Activated T-helper 1 cell treated with Interleukin-2 at 50 U/mL for 16 hours (primary cell): ENCODE results near the gene LHFPL3.
"Not testable (repeated sequence)": the region's sequence is repeated elsewhere in the genome, so short reads cannot be mapped to it uniquely, and the experiment has no call there.

ENCODE experiments used
- DNase-seq: peaks from one replicate; pipeline ENCODE4 v3.0.0-alpha.2; 2020; ENCODE audit warnings: low read depth

The LHFPL3 gene

GRCh38 chr7:104482362-104483037 is 154.1 kb downstream of the LHFPL3 start:
- DNase-seq = no peak

- DNase-seq = no peak
These were observed 158.5 kb downstream of the LHFPL3 start for GRCh38 chr7:104486931-104487330.

GRCh38 chr7:104487642-104488041 is 159.2 kb downstream of the LHFPL3 start:
- DNase-seq = no peak

GRCh38 chr7:104497379-104497967 is 169.1 kb downstream of the LHFPL3 start:
- DNase-seq = no peak

- no peak for DNase-seq
These were observed 171.6 kb downstream of the LHFPL3 start for GRCh38 chr7:104499975-104500374.

GRCh38 chr7:104509874-104510273 is 181.5 kb downstream of the LHFPL3 start:
- no peak for DNase-seq

- DNase-seq = no peak
These were observed 196.4 kb downstream of the LHFPL3 start for GRCh38 chr7:104524853-104525252.

- DNase-seq = no peak
These were observed 199.7 kb downstream of the LHFPL3 start for GRCh38 chr7:104528142-104528541.

- no peak for DNase-seq
These were observed 201.2 kb downstream of the LHFPL3 start for GRCh38 chr7:104529567-104529966.

- no peak for DNase-seq
These were observed 201.8 kb downstream of the LHFPL3 start for GRCh38 chr7:104530251-104530650.

- no peak for DNase-seq
These were observed 205.7 kb downstream of the LHFPL3 start for GRCh38 chr7:104534149-104534548.

- no peak for DNase-seq
These were observed 207.4 kb downstream of the LHFPL3 start for GRCh38 chr7:104535841-104536240.

GRCh38 chr7:104536956-104537355 is 208.6 kb downstream of the LHFPL3 start:
- DNase-seq = no peak

GRCh38 chr7:104538152-104538551 is 209.7 kb downstream of the LHFPL3 start:
- DNase-seq = no peak

- no peak for DNase-seq
These were observed 213.5 kb downstream of the LHFPL3 start for GRCh38 chr7:104541897-104542296.

- DNase-seq = no peak
These were observed 220.5 kb downstream of the LHFPL3 start for GRCh38 chr7:104548861-104549260.

- no peak for DNase-seq
These were observed 222.0 kb downstream of the LHFPL3 start for GRCh38 chr7:104550362-104550761.

GRCh38 chr7:104551226-104551625 is 222.8 kb downstream of the LHFPL3 start:
- no peak for DNase-seq

- DNase-seq = no peak
These were observed 223.7 kb downstream of the LHFPL3 start for GRCh38 chr7:104552102-104552501.

- no peak for DNase-seq
These were observed 224.7 kb downstream of the LHFPL3 start for GRCh38 chr7:104553074-104553473.

GRCh38 chr7:104563350-104563901 is 235.0 kb downstream of the LHFPL3 start:
- not testable (repeated sequence) for DNase-seq

GRCh38 chr7:104569751-104570150 is 241.3 kb downstream of the LHFPL3 start:
- no peak for DNase-seq

- no peak for DNase-seq
These were observed 244.2 kb downstream of the LHFPL3 start for GRCh38 chr7:104572554-104572953.

GRCh38 chr7:104584620-104585019 is 256.2 kb downstream of the LHFPL3 start:
- DNase-seq = no peak
